Keratinocyte (primary cell): ENCODE measurements around the gene AP3M1. TPM values are rescaled to one million over a fixed set of nuclear protein-coding genes. Genes with fewer than 3 reads are reported as not detected.

Source experiments
- DNase-seq: peaks from one replicate; pipeline ENCODE4 v3.0.0-alpha.2; 2011; ENCODE audit warnings: low read depth, missing footprints, low spot score
- FAIRE-seq: peaks from 2 replicates; lab custom pipeline; 2011; peaks lifted over from hg19 to GRCh38; lab: Jason Lieb, UNC
- H2AFZ ChIP-seq: 2 replicates; pipeline ENCODE4 v1.6.0; 2012; ENCODE audit warnings: low read length, control low read depth, inconsistent platforms; ENCODE audit not compliant: control insufficient read depth
- H3K27ac ChIP-seq: 2 replicates; pipeline ENCODE4 v1.5.1; 2011; ENCODE audit warnings: low read length; ENCODE audit not compliant: control insufficient read depth, insufficient read depth
- H3K27me3 ChIP-seq: 3 replicates; pipeline ENCODE4 v1.6.0; 2011; ENCODE audit warnings: low read length; ENCODE audit not compliant: control insufficient read depth, insufficient read depth; ENCODE audit errors: extremely low read depth
- H3K36me3 ChIP-seq, 2 experiments: 2 replicates in 1 of 2; 3 replicates in 1 of 2; pipeline ENCODE4 v1.5.1; 2011; ENCODE audit warnings: low read length in 2 of 2, mild to moderate bottlenecking in 1 of 2; ENCODE audit not compliant: control insufficient read depth in 2 of 2, insufficient read depth in 2 of 2; ENCODE audit errors: extremely low read depth in 1 of 2
- H3K4me1 ChIP-seq: 3 replicates; pipeline ENCODE4 v1.5.1; 2011; ENCODE audit warnings: low read length; ENCODE audit not compliant: control insufficient read depth, insufficient read depth; ENCODE audit errors: extremely low read depth
- H3K4me2 ChIP-seq: 3 replicates; pipeline ENCODE4 v1.6.0; 2011; ENCODE audit warnings: low read depth, low read length; ENCODE audit not compliant: control insufficient read depth, insufficient read depth; ENCODE audit errors: extremely low read depth
- H3K4me3 ChIP-seq, 3 experiments: fragments of 200-600 bp in 1 of 3; sonication (generic) in 1 of 3; 2 replicates in 2 of 3; 3 replicates in 1 of 3; pipeline ENCODE4 v1.5.1; 2011 to 2016; ENCODE audit warnings: low read length in 3 of 3, mild to moderate bottlenecking in 3 of 3, control low read depth in 2 of 3, inconsistent platforms in 1 of 3, low read depth in 1 of 3, mixed read lengths in 1 of 3, mixed run types in 1 of 3, moderate library complexity in 1 of 3; ENCODE audit not compliant: control insufficient read depth in 2 of 3, insufficient read depth in 2 of 3; ENCODE audit errors: extremely low read depth in 1 of 3
- H3K79me2 ChIP-seq: 2 replicates; pipeline ENCODE4 v1.6.0; 2012; ENCODE audit warnings: low read length; ENCODE audit not compliant: control insufficient read depth, insufficient read depth
- H3K9ac ChIP-seq: 3 replicates; pipeline ENCODE4 v1.6.0; 2011; ENCODE audit warnings: low read length; ENCODE audit not compliant: control insufficient read depth, insufficient read depth; ENCODE audit errors: extremely low read depth
- H3K9me1 ChIP-seq: 3 replicates; pipeline ENCODE4 v1.6.0; 2011; ENCODE audit warnings: low read length; ENCODE audit not compliant: control insufficient read depth, insufficient read depth; ENCODE audit errors: extremely low read depth
- H3K9me3 ChIP-seq: 2 replicates; pipeline ENCODE4 v1.5.1; 2012; ENCODE audit warnings: low read depth, low read length; ENCODE audit not compliant: control insufficient read depth
- H4K20me1 ChIP-seq: 3 replicates; pipeline ENCODE4 v1.6.0; 2011; ENCODE audit warnings: low read length; ENCODE audit not compliant: control insufficient read depth, insufficient read depth; ENCODE audit errors: extremely low read depth
- EZH2 ChIP-seq: IDR thresholded peaks from one replicate; pipeline ENCODE4 v1.6.1; 2012; ENCODE audit warnings: inconsistent platforms, mild to moderate bottlenecking, low read length, moderate library complexity
- dilution Hi-C: fragments of 300-500 bp; cut with MboI; formaldehyde crosslinking; loops from one replicate; pipeline ENCODE4 v1.7.0; 2020; ENCODE audit warnings: low sequenced_read_pairs; ENCODE audit not compliant: extremely low pct_ligation_motif_present
- polyA plus RNA-seq, 5 experiments: library from polyadenylated mRNA; depleted of rRNA in 3 of 5; stranded (reverse) in 3 of 5; stranded (forward) in 1 of 5; unstranded in 1 of 5; fragments of >200 nt; gene quantifications; 1 replicate in 1 of 5; 2 replicates in 3 of 5; 3 replicates in 1 of 5; pipeline versions ENCODE4 v1.2.1 to v1.2.3, GENCODE V29; 2011 to 2012; ENCODE audit warnings: missing spikeins in 2 of 5, low read depth in 1 of 5, low replicate concordance in 1 of 5
- TF ChIP-seq, protein P1 (sequence below), 3 experiments: IDR thresholded peaks in 1 of 3; conservative IDR thresholded peaks in 1 of 3; optimal IDR thresholded peaks in 1 of 3; 2 replicates in 2 of 3; 3 replicates in 1 of 3; pipeline versions ENCODE3 to v1.5.1; 2011; ENCODE audit warnings: low read length in 3 of 3, mild to moderate bottlenecking in 3 of 3, moderate library complexity in 2 of 3, control low read depth in 1 of 3, inconsistent platforms in 1 of 3; ENCODE audit not compliant: insufficient read depth in 2 of 3; ENCODE audit errors: extremely low read depth in 1 of 3

AP3M1 gene
- polyA plus RNA-seq, 1 donor (not counting 4 experiments of a cell fraction or from before 2014, with no cell fraction given), result 53.5 TPM

DNA sequence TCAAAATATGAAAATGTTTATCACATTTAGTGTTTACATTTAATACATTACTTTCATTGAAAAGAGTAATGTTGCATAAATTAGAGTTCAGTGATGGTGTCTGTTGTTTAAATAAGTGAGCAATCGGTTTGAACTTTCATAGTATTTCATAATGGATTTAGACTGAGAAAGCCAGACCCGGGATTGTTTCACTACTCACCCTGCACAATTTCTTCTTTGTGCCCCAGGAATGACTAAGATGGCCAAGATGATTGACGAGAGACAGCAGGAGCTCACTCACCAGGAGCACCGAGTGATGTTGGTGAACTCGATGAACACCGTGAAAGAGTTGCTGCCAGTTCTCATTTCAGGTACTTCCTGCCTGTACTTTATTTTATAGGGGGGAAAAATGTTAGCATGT lies 78.1 kb downstream of the AP3M1 start:
- H3K4me1 ChIP-seq, result peaks cover 3% of the 10 kb centered on the region
- peaks cover 24 to 27% of the 10 kb centered on the region in 2 experiments for H3K36me3 ChIP-seq
- peaks cover 15% of the 10 kb centered on the region for H3K79me2 ChIP-seq
- no peak for FAIRE-seq
- no peaks in the 10 kb centered on the region for H3K27me3 ChIP-seq
- no peaks in the 10 kb centered on the region for H3K9me3 ChIP-seq
- no peak overlapping the region for H3K4me3 ChIP-seq
- DNase-seq, result no peak
- TF ChIP-seq, protein P1, sequence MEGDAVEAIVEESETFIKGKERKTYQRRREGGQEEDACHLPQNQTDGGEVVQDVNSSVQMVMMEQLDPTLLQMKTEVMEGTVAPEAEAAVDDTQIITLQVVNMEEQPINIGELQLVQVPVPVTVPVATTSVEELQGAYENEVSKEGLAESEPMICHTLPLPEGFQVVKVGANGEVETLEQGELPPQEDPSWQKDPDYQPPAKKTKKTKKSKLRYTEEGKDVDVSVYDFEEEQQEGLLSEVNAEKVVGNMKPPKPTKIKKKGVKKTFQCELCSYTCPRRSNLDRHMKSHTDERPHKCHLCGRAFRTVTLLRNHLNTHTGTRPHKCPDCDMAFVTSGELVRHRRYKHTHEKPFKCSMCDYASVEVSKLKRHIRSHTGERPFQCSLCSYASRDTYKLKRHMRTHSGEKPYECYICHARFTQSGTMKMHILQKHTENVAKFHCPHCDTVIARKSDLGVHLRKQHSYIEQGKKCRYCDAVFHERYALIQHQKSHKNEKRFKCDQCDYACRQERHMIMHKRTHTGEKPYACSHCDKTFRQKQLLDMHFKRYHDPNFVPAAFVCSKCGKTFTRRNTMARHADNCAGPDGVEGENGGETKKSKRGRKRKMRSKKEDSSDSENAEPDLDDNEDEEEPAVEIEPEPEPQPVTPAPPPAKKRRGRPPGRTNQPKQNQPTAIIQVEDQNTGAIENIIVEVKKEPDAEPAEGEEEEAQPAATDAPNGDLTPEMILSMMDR (optimal IDR thresholded peaks at IDR 0.05 in 1 of 3, IDR thresholded peaks at IDR 0.05 in 1 of 3, conservative IDR thresholded peaks at IDR 0.05 in 1 of 3; ENCODE audit: extremely low read depth in 1 of 3, insufficient read depth in 2 of 3, low read length in 3 of 3), result no peak
- TF ChIP-seq EZH2, result no peak
- H3K9me1 ChIP-seq, result peaks cover 2% of the 10 kb centered on the region
- H3K4me2 ChIP-seq, result no peak overlapping the region
- H3K9ac ChIP-seq, result no peak overlapping the region
- no peak overlapping the region for H2AFZ ChIP-seq
- no peaks in the 10 kb centered on the region for H4K20me1 ChIP-seq
- H3K27ac ChIP-seq, result no peak overlapping the region
- dilution Hi-C loops, result no loop called here

DNA sequence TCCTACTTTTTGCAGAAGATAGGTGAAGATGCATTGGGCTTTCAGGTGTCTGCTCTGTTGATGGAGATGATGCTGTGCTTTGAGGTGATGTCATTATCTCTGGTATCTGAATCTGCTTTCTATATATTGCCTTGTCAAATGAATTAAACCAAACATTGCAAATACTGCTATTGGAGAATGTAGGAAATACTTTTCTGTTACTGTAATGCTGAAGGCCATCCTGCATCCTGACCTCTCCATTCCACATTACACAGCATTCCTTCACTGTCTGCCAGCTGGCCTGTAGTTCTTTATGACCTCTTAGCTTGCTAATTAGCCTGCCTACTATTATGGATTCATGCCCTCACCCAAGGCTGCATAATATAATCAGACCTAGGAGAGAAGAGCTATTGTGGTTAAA lies 79.5 kb downstream of the AP3M1 start:
- no peaks in the 10 kb centered on the region for H3K9me3 ChIP-seq
- dilution Hi-C loops, result no loop called here
- peaks cover 23 to 24% of the 10 kb centered on the region in 2 experiments for H3K36me3 ChIP-seq
- TF ChIP-seq EZH2, result no peak
- TF ChIP-seq, protein P1 (optimal IDR thresholded peaks at IDR 0.05 in 1 of 3, IDR thresholded peaks at IDR 0.05 in 1 of 3, conservative IDR thresholded peaks at IDR 0.05 in 1 of 3; ENCODE audit: extremely low read depth in 1 of 3, insufficient read depth in 2 of 3, low read length in 3 of 3), result no peak
- no peak overlapping the region for H2AFZ ChIP-seq
- H3K27me3 ChIP-seq, result no peaks in the 10 kb centered on the region
- H4K20me1 ChIP-seq, result no peaks in the 10 kb centered on the region
- H3K4me2 ChIP-seq, result no peak overlapping the region
- H3K79me2 ChIP-seq, result peaks cover 22% of the 10 kb centered on the region
- no peak for FAIRE-seq
- peaks cover 5% of the 10 kb centered on the region for H3K4me1 ChIP-seq
- no peak overlapping the region for H3K4me3 ChIP-seq
- H3K27ac ChIP-seq, result no peak overlapping the region
- peaks cover 4% of the 10 kb centered on the region for H3K9me1 ChIP-seq
- H3K9ac ChIP-seq, result no peak overlapping the region
- DNase-seq, result no peak

Other genes starting within 250 kb of the AP3M1 start
- 201 to 814 TPM (median 262 TPM) in 3 replicates for gene PLAU, start 239.7 kb downstream of the AP3M1 start, polyA plus RNA-seq
- gene VCL, start 152.7 kb downstream of the AP3M1 start, polyA plus RNA-seq, result 92.1 to 106 TPM (median 102 TPM) in 3 replicates
- 73.0 to 139 TPM (median 92.6 TPM) in 3 replicates for gene ADK, start 393 bp upstream of the AP3M1 start, polyA plus RNA-seq